HG02973 (cell line): ENCODE results near the gene MCUB.
A peak's percentile ranks its signal among the peaks of the same experiment; 100 is the strongest.

Source experiments
- ATAC-seq: cut with Tn5 transposase; IDR thresholded peaks from one replicate; pipeline ENCODE4 v1.9.1; 2021; ENCODE audit warnings: moderate library complexity; ENCODE audit not compliant: unreplicated experiment

MCUB gene

DNA sequence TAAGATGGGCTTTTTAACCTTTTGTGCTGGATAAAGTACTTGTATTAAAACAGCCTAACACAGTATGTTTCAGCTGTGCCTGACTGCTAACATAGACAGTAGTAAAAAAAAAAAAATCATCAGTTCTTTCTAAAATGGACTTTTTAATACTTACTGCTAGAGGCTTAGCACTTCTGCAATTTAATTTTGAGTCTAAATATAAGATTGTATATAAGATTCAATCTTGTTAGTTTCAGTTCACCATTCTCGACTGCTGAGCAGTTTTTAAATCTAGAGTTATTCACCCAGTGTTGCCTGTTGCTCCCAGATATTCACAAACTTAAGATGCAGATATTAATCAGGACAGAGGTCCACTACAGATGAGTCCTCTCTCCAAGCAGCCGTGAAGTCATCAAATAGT is 163.1 kb downstream of the MCUB start:
- ATAC-seq: no peak

DNA sequence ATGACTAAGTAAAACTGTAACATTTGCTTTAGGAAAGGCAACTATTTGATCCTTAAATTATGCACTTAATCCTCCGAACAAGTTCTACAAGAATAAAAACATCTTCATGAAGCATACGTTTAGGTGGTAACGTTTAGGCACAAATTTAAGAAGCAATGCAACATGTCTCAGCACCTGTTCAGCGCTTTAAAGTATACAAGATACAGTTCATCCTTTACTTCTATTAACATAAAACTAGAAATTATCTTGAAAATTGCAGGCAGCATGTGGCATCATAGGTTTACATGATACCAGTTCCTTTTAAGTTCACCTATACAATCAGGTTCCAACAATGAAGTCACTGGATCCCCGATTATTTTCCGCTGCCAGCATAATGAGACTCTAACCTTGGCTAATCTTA is 168.3 kb downstream of the MCUB start:
- ATAC-seq: no peak

DNA sequence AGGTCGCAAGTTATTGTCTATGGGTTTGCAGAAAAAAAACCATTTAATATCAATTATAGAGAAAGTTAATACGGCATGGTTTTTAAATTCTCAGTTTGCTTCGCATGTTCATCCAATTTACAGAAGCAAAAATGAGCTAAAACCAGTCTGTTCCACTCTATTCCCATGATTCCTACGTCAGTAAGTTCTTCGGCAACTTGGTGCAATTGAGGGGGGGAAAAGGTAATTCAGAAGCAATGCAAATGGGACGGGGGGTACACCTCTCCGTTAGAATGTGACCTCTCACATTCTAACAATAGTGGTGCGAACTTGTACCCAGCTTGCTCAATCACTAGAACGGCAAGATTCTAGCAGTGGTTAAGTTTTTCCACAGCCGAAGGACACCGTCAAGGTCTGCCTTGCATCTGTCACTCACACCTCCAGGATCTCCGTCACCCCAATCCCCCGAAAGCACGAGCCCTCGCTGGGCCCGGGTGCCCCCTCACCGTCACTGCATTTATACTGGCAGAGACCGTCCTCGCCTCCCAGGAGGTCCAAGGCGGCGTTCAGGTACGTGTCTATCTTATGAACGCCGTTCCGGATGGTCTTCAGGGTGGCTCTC is 169.2 kb downstream of the MCUB start:
- ATAC-seq: no peak

DNA sequence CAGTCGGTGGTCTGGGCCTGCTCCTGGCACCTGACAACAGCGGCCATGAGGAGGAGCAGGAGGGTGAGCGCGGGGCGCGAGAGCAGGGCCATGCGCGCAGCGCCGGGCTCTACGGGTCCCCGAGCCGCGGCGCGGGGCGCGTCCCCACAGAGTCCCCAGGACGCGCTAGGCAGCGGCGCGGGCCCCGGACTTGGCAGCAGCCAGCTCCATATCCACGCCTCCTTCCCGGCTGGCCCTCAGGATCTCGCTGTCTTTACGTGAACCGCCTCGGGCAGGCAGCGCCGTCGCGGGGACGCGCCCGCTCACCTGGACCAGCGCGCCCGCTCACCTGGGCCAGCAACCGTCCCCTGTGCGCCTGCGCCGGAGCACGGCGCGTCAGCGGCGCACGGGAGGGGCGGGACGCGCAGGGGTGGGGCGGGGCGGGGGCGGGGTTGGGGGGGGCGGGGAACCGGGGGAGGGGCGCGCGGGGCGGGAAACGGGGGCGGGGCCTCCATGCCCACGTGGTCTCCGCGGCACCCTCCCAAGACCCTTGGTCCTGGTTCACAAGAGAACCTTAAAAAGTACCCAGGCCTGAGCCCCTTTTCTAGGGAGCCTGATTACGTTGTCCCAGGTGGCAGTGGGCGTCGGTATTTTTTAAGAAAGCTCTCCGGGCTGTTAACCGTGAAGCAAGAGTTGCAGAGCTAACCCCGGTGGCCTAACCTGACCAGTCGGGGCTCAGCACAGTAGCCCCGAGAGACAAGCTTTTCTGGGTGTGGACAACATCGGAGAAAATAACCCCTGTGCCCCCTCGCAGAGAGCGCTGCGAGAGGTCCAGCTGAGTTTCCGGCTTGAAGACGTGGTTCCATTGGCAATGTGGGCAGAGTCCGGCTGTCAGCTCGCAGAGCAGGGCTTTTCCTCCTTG is 169.9 kb downstream of the MCUB start, which contains the start of gene PLA2G12A:
Gene PLA2G12A, minus strand, starts transcription at position 353 of the 901 bp plus-strand sequence. Its CDS starts 261 bp downstream, at position 92.
- peak; percentile 76 for ATAC-seq

DNA sequence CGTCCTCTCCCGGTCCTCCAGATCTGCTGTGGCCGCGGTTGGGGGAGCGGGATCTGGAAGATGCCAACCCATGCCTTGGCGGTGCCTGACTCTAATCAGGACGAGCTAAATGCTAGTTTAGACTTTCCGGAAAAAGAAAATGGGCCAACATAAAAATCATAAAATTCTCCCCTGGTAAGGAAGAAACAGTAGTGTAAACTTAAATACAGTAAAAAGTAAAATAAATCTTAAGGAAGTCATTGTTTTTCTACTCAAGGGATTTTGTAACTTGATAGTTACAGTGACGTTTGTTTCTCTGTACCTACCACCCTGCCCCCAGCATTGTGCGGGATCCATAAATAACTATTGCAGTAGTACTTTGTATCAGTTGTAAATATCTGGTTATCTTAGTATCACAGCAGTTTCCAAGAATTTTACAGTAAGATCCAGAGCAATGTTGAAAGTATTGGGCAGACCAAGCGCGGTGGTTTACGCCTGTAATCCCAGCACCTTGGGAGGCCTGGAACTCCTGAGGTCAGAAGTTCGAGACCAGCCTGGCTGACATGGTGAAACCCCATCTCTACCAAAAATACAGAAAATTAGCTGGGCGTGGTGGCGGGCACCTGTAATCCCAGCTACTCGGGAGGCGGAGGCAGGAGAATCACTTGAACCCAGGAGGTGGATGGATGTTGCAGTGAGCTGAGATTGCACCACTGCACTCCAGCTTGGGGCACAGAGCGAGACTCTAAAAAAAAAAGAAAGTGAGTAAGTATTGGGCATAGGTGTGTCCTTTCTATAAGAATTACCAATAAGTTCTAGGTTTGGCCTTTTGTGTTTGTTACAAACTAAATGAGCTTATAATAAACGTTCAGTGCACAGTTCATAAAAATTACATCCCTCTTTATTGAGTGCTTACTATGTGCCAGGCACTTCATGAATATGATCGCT is 170.8 kb downstream of the MCUB start:
- no peak for ATAC-seq

DNA sequence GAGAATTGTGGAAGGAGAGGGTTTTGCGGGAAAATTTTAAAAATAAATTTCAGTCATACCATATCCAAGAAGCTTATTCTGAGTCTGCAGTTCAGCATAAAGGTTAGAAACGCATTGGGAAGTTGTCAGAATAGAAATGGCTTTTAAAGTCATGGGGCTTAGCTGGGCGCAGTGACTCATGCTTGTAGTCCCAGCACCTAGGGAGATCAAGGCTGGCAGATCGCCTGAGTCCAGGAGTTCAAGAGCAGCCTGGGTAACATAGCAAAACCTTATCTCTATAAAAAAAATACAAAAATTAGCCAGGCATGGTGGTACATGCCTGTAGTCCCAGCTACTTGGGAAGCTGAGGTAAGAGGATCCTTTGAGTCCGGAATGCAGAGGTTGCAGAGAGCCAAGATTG is 173.7 kb downstream of the MCUB start:
- no peak for ATAC-seq

DNA sequence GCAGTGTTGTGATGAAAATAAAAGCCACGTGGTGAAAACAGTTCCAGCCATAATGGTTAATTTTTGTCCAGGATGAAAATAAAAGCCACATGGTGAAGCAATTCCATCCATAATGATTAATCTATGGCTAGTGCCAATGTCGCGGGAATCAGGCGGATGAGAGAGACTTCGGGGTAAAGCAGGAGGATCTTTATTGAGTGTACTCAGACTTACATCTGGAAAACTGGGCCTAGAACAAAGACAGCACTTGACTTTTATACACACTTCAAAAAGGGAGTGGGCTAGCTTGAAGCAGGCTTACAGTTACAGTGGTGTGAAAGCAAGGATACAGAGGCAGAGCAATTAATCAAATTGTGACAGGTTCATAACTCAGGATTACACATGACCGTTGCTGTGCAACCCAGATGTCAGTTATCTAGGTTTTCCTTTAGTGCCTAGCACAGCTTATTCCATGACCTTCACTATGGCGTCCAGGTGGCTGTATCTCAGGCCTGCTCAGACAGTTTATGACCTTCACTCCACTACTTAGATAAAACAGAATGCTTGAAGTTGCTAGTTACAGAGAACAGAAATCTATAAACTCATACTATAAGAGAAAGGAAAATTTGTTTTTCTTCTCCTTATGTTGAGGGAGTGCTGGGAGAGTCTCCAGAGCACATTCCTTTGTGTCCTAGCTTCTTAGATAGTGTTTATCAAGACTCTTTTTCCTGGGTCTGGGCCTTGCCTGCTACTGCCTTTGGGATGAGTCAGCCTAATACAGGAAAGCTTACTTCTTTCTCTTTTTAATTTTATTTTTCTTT is 175.7 kb downstream of the MCUB start:
- no peak for ATAC-seq
